Stimulated activated CD4-positive, alpha-beta T cell treated with anti-CD3 and anti-CD28 coated beads, Interleukin-15, amount 100 ng/mL, for 48 hours (primary cell): ENCODE measurements around the gene HGF.
"Not testable (repeated sequence)": the region's sequence is repeated elsewhere in the genome, so short reads cannot be mapped to it uniquely, and the experiment has no call there.

ENCODE experiments used
- DNase-seq, 2 donors: peaks; one replicate each; pipeline ENCODE4 v3.0.0-alpha.2; 2020; ENCODE audit warnings: low read depth in 2 of 2

The HGF gene

DNA sequence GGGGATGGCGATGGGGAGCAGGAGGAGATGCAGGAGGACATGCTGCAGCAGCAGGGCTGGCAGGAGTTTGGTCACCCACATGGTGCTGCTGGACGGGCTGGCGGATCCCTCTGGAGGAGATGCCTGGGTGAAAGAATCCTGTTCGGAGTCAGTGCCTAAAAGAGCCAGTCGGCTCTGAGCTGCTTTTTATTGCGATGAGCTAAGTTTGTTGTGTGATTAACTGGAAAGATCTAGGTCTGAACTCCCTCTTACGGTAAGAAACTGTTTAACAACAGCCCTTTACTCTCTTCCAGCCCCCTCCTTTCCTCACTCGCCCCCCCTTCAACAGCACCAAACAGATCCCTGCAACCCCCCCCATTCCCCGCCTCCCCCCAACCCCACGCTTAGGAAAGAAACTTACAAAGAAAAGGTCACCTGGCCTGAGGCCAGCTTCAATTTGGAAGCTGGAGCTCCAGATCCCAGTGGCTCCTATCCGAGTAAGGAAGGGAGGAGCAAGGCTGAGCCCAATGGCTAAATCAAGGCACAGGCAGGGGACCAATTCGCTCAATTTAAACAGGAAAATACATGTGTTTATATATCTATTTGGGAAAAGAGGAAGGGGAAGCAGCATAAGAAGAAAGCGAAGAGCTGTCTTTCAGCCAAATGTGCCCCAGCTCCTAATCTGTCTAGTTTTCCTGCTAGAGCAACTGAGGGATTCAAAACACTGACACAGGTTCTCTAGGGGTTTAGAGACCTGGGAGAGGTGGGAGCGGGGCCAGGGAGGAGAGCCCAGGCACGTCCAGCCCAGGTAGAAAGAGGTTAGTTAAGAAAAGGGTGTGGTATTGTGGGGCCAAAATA is at the start of gene HGF:
TSS of gene HGF (minus strand) at position 157 of the 837 bp plus-strand sequence. CDS start at position 81, 76 bp downstream.
- no peak for DNase-seq

DNA sequence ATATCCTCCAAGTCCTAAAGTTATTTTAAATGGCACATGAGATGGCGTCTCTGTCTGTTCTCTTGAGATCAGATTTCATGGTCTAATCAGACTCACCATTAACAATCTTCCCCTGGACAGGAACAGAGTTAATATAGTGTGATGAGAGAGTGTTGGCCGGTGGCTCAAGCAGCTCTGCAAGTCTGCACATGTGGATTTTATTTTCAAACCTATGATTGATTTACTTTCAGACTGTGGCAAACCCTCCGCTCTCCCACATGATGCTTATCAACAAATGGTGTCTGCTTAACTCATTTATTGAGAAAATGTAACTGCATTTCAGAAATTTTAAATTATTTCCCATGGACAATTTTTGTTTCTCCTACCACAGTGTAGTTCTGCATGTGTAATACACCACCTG is 46.5 kb upstream of the HGF start:
- DNase-seq: no peak

DNA sequence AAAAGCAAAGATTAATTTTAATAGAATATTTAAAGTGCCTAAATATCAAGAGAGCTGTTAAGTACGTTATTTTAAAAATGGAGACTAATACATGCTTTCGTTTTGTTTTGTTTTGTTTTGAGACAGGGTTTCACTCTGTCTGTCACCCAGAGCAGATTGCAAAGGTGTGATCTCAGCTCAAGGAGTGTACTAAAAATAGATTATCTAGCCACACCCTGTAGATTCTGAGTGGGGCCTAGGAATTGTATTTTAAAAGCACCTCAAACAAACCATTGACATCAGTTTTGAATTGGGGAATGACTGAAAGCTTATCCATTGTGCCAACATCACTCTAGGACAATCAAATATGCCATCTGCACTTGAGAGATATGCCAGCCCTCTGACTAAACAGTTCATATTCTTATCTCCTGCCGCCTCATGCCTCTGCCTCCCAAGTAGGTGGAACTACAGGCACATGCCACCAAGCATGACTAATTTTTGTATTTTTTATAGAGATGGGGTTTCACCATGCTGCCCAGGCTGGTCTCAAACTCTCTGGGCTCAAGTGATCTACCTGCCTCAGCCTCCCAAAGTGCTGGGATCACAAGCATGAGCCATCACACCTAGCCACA is 43.1 kb upstream of the HGF start:
- DNase-seq: not testable (repeated sequence)

DNA sequence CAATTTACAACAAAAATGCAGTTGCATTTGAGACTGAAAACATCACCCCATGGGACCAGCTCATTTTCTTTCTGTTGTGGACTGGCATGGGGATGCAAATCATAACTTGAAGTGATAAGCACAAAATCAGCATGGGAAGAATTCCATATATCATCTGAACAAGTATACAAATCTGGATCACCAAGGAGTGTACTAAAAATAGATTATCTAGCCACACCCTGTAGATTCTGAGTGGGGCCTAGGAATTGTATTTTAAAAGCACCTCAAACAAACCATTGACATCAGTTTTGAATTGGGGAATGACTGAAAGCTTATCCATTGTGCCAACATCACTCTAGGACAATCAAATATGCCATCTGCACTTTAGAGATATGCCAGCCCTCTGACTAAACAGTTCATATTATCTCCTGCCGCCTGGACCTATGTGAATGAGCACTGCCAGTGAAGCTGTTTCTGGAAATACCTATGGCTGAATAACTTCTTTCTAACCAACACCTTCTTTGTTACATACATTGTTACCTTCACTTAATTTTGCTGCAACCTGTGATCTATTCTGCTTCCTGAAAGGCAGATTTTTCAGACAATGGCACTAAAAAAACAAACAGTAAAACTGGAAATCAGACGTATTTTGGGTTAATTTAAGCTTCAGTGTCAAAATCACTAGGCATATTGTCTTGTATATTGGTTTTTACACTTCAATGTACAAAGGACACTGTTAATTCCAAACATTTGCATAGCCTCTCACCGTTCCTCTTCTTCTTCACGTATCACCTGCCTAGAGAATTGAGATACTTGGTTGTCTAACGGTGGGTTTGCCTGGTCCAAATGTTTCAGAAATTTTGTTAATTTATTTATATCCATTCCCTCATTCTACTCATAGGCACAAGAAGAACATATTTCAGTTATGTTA is 42.4 kb upstream of the HGF start:
- DNase-seq: no peak

DNA sequence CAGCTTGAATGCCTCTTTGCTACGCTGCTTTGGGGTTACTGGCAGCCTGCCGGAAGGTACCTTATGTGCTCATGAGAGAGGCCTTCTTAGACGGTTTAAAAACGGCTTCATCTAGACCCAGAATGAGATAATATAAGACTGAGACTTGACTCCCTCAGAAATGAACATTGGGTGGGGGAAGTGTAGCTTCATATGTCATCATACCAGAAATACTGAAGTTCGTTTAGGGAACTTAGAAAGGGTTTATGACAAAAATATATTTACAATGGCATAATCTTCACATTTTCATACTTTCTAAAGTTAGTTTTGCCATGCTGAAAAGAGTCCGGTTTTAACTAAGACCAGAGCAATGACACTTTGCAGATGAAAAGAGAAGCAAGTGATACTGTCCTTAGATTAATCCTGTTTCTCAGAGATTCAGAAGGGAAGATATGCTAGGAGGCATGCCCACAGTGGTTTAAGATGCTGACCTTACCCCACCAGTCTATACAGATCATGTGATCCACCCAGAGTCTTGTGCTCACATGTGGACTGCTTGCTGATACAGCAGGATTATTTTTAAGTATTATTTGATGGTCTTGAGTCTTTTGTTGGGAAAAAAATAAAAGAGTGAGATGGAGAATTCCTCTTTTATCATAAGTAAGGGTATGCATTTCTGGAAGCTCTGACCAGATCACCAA is 40.8 kb upstream of the HGF start:
- no peak for DNase-seq

DNA sequence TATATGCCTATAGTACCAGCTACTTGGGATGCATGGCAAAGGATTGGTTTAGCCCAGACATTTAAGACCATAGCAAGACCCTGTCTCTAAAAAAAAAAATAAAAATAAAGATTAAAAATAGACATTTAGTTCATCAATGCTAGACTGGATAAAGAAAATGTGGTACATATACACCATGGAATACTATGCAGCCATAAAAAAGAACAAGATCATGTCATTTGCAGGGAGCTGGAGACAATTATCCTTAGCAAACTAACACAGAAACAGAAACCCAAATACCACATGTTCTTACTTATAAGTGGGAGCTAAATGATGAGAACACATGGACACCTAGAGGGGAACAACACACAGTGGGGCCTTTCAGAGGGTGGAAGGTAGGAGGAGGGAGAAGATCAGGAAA is 38.5 kb upstream of the HGF start:
- not testable (repeated sequence) for DNase-seq

DNA sequence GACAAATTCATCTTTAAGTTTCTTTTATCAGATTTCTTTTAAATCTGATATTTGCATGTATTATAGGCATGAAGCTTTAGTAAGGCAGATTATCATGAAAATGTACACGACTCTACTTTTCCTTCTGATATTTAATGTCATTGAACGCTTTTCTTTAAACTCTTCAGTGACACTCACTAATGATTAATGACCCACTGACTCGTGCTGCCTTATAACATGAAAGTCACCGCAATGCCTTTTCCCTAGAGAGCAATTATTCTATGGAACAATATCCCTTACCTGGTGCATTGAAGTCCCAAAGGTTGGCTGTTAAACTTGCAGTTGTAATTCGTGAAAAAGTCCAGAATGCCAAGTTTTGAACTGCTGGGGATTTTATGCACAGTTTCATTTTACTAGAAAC is 33.4 kb upstream of the HGF start:
- no peak for DNase-seq

DNA sequence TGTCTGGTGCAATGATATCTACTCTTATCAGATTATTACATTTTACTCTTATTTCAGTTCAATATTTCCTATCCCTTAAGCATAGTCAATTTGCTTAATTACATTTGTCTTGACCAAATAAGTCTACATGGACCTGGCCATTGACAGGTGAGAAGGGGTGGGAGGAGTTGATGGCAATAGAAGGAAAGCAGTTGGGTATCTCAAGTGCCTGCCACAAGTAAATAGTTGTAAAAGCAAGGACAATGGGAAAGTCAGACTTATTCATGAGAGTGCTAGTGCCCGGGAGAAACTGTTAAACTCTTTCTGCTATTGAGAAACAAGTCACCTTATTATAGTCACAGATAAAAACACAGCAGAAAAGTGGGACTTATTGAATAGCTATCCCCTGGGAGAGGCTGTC is 32.4 kb upstream of the HGF start:
- DNase-seq: no peak

DNA sequence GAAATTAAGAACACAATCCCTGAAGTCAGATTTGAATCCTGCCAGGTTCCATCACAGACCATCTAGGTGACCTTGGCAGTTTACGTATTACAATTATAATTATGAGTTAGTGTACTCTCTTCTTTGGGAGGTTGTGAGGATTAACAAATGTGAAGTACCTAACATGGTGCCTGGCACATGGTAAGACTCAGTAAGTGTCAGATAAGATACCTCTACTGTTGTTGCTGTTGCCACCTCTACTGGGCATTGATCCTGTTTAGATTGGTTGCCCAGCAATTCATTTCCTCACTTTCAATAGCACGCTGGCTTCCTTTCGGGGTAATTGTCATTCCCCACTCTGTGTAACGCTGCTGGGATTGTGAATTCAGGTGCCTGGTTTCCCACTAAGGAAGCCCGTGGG is 31.7 kb upstream of the HGF start:
- DNase-seq: no peak

DNA sequence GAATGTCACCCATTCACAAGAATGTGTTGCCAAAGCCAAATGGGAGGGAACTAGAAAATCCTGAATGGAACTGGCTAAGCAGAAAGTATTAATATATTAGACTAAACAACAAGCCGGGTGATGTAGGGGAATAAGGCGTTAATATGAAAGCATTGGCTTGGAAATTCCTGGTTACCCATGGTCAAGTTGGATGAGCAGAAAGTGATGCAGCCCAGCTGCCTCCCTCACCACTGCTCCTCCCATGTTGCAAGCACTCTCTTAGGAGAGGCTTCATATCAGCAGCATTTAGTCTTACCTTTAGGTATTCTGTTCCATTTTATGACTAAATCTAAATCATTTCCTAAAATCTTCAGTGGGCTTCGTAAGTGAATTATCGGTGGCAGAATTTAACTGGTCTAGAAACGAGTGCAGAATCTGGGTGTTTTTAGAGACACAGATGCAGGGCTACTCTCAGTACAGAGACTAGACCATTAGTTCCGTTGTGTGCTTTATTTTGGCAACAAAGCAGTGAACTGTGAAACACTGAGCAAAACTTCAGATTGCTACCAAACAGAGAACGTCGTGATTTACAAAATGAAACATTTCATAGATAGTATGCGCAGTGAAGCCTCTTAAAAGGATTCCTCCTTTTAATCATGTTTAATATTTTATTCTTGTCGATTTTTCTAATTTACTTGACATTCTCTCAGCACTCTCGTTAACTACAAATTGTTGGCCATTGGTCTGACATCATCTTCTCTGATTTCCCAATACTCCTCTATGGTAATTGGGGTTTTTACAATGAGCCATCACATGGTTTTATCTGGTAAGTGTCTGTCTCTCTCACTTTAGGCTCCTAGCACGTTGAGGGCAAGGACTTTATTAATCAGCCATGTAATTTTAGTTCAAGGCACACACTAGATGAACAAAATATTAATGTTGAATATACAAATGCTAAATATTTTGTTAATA is 22.0 kb upstream of the HGF start:
- no peak for DNase-seq

DNA sequence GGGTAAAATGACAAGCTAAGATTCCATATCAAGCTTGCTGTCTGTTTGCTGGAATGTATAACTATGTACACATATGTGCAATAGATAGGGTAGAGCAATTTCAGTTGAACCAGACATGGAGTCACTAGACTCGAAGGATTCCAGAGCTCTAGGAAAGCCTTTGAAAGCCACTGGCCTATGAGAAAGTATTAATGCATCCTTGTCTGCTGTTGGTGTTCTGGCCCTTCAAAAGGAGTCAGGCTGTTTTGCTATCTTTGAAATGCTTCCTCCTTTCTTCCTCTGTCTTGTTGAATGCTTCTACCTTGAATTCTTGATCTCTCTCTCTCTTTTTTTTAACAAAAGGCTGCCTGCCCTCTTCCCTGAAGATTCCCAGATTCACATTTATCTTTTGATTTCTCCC is 20.8 kb upstream of the HGF start:
- no peak for DNase-seq

DNA sequence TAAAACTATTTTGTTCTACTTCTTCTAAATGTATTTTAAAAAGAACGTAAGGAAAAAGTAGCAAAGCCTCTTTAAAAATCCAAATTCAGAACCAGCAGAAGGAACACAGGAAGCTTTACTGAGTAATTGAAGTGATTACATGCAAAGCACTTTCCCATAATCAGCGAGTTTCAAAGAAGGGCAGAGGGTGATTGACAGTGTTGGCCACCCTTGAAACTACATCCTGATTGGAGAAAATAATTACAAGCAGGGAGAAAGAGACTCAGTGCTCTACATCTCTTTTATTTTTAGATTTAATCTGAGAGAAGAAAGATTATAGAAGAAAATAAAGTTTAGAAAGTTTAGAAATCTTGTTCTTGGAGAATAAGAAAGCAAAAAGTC is 20.3 kb upstream of the HGF start:
- no peak for DNase-seq

DNA sequence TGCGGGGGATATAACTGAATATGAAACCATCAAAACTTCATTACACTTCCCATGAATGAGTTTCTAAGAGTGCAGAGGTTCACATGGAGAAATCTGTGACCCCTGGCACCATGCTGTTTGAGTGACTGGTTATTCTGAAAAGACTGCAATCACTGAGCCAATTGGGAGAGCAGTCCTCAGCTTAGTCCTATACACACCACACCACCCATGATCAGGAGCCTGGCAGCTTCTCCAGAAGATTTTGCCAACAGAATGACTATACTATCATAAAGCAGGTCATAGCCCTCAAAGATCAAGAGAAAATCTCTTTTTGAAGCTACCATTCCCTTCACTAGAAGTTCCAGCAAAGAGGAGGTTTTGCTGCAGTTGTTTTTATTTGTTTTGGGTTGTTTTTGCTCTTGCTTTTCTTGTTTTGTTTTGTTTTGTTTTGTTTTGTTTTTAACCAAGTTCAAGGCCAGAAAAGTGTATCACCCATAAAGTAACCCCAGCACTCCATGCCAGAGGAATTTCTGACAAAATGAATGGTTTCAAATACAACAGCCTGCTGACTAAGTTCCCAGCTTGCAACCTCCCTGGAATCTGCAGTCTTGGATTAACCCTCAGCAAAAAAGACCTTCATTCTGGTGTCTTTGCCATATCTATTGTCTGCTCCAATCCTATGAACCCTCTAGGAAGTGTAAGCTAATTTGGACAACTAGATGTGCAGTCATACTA is 19.7 kb upstream of the HGF start:
- no peak for DNase-seq

DNA sequence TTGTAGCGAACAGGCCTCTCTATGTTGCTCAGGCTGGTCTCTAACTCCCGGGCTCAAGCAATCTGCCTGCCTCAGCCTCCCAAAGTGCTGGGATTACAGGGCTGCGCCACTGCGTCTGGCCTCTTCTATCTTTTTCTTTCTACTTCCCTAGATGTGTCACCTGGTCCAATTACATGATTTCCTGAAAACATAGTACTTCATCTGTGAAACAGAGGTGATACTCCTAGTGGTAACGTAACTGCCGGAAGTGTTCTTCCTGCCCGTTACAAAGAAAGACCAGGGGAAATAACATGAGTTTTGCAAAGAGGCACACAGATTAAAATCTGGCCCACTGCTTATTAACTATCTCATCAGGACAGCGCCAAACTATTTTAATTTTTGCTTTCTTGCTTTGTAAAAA is 18.4 kb upstream of the HGF start:
- DNase-seq: no peak

DNA sequence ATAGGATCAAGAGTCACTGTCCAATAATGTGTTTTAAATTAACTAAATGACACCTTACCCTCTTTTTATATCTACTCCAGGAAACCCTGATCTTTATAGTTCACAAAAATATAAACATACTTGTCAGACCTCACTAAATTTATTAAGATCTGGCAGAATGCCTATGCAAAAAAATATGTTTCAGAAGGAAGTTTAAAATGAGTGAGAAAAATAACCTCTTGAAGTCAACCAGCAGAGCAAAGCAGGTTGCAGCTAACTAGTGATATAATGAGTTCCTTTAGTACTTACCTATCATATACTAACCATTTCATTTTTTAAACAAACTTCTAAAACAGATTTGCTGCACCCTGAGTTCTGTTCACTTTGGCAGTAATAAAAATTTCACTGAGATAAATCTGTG is 14.0 kb upstream of the HGF start:
- no peak for DNase-seq

DNA sequence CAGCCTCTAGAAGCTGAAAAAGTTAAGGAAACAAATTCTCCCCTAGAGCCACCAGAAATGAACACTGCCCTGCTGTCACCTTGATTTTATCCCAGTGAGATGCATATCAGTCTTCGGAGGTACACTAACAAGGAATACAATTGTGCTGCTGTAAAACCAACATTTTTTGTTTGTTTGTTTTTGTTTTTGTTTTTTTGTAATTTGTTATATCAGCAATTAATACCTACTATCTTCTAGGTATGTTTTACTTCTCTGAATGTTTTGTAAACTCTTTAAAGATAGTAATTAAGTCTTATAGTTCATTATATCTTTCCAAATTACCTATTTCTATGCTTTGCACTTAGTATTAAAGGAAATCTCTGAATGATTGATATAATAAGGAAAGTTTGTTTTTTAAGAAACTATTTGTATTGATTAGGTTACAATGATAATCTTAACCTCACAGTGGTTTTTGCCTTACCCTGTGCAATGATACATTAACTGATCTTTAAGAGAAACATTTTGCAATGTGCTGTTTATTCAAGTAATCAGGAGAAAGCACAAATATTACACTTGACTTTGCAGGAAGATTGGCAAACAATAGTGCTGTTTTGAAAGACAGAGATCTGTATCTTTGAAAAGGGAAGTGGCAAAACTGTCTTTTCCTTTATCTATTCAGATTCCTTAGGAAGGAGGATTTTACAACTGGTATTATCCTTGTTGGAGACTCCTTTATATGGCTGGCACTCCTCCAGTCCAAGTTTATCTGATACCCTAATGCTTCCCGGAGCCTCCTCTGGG is 11.3 kb upstream of the HGF start:
- DNase-seq: no peak

DNA sequence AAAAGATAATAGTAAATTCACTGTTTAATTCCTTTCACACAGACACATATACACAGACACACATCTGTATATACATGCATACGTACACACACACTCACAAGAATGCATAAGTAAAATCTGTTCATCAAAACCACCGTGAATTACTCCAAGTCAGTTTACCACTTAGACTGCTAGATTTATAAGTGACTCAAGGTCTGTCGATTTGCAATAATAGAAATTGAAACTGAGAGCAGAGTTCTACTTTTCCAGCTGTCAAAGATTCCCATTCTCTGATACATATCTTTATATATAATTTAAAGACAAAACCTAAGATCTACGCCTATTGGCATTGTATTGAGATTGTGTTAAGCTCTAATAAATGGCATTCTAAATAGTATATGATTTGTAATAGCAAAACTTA is 9.9 kb upstream of the HGF start:
- DNase-seq: no peak

DNA sequence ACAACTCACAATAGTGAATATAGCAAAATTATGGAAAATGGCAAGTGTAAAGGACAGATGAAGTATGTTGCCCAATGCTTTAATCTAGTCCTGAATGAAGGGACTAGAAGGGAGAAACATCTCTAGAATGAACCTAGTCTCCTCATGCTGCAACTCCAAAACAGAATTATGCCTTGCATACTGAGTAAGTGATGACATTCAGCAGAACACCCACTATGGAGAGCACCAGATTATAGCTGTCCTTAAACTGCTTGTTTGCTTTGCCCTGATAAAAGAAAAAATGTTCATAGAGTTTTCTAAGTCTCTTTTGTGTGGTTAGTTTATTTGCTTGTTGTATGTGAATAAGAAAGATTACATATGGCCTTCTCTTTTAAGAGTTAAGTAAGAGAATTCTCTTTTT is 7.8 kb upstream of the HGF start:
- DNase-seq: no peak

DNA sequence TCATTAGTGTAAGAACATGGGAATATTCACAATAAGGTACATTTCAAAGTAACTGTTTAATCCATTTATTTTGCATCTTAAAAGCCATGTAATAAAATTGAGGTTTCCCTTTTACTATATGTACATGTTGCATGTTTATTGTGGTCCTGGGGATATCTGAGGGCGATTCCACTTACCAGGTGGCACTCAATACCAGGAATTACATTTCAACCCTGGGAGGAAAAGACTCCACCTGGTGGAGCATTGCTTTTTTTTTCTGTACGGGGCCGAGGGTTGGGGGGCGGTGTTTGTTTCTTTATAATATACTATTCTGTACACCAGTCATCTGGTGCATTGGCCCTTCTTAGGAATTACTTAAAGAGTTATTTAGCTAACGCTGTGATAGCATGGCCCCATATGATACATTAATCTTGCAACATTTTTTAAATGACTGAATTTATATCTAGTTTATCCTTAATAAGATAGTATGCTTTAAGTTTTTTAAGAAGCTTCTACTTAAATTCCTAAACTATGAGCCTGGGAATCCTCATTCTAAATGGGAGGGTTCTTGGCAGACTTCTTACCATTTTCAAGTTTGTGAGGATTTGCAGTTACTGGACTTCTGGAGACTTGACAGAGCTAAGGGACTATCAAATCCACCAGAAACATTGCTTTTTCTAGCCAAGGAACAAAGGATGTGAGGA is 7.2 kb upstream of the HGF start:
- DNase-seq: no peak
